Measurements from ENCODE around the gene SHROOM3.

DNA sequence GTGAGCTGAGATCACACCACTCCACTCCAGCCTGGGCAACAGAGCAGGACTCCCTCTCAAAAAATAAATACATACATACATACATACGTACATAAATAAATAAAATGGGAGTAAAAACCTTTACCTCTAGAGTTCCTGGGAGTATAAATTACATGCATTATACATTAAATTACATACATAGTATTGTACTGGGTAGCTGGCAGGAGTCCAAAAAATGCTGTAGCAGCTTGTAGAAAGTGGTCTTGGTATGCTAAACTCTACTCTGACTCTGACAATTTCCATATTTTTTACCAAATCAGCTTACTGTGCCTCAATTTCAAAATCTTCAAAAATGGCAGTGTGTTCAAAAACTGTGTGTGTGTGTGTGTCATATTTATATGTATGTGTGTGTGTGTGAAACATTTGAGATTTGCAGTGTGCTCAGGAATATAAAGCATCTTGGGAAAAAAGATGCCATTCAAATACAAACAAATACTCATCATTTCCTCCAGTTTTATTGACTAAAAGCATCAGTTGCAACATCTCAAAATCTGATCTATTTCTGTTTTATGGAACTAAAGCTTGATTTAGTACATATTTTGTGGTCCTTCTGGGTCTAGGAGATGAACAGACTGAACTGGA, 171.7 kb downstream of the SHROOM3 start:
- TF ChIP-seq, protein P1, sequence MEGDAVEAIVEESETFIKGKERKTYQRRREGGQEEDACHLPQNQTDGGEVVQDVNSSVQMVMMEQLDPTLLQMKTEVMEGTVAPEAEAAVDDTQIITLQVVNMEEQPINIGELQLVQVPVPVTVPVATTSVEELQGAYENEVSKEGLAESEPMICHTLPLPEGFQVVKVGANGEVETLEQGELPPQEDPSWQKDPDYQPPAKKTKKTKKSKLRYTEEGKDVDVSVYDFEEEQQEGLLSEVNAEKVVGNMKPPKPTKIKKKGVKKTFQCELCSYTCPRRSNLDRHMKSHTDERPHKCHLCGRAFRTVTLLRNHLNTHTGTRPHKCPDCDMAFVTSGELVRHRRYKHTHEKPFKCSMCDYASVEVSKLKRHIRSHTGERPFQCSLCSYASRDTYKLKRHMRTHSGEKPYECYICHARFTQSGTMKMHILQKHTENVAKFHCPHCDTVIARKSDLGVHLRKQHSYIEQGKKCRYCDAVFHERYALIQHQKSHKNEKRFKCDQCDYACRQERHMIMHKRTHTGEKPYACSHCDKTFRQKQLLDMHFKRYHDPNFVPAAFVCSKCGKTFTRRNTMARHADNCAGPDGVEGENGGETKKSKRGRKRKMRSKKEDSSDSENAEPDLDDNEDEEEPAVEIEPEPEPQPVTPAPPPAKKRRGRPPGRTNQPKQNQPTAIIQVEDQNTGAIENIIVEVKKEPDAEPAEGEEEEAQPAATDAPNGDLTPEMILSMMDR (IDR thresholded peaks at IDR 0.05) = no peak
- no peak for TF ChIP-seq ZFX (IDR thresholded peaks at IDR 0.05; ENCODE audit: borderline replicate concordance)
